Sigmoid colon (tissue), 4 donors: ENCODE data around the gene SH2B2.

ENCODE experiments used
- POLR2A ChIP-seq, 2 donors: fragments of 450-650 bp; IDR thresholded peaks; one replicate each; pipeline ENCODE4 v1.6.1; 2016; ENCODE audit warnings: antibody characterized with exemption in 2 of 2, mild to moderate bottlenecking in 2 of 2, moderate library complexity in 2 of 2
- POLR2AphosphoS5 ChIP-seq, 4 donors: sonication (generic); formaldehyde crosslinking; IDR thresholded peaks; one replicate each; pipeline ENCODE4 v1.6.1; 2017; ENCODE audit warnings: antibody characterized with exemption in 4 of 4
- TF ChIP-seq, protein P1 (sequence below), 4 experiments: fragments of 450-650 bp in 3 of 4; fragments of 200-600 bp in 1 of 4; IDR thresholded peaks; one replicate each; pipeline ENCODE4 v1.5.1; 2016 to 2019; ENCODE audit warnings: antibody characterized with exemption in 4 of 4, mild to moderate bottlenecking in 3 of 4, moderate library complexity in 2 of 4

DNA sequence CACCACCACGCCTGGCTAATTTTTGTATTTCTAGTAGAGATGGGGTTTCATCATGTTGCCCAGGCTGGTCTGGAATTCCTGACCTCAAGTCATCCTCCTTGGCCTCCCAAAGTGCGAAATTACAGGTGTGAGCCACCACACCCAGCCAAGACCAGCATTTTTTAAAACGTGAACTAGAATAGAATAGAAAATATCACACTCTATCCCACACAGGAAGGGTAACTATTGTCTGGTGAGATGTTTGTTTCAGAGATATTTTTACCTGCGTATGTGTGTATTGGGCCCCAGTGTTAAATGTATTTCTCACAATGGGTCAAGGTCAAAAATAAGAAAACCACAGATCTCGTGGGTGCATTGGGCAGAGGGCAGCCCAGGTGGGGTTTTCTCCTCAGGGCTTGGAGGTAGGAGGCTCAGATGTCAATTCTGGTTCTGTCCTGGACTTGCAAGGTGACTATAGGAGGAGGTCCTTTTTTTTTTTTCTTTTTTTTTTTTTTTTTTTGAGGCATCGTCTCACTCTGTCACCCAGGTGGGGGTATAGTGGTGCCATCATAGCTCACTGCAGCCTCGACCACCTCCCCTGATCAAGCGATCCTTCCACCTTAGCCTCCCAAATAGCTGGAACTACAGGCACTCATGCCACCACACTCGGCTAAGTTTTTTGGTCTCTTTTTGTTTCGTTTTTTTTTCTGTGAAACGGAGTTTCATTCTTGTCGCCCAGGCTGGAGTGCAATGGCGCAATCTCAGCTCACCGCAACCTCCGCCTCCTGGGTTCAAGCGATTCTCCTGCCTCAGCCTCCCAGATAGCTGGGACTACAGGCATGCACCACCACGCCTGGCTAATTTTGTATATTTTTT is 19.0 kb downstream of the SH2B2 start:
- TF ChIP-seq, protein P1, sequence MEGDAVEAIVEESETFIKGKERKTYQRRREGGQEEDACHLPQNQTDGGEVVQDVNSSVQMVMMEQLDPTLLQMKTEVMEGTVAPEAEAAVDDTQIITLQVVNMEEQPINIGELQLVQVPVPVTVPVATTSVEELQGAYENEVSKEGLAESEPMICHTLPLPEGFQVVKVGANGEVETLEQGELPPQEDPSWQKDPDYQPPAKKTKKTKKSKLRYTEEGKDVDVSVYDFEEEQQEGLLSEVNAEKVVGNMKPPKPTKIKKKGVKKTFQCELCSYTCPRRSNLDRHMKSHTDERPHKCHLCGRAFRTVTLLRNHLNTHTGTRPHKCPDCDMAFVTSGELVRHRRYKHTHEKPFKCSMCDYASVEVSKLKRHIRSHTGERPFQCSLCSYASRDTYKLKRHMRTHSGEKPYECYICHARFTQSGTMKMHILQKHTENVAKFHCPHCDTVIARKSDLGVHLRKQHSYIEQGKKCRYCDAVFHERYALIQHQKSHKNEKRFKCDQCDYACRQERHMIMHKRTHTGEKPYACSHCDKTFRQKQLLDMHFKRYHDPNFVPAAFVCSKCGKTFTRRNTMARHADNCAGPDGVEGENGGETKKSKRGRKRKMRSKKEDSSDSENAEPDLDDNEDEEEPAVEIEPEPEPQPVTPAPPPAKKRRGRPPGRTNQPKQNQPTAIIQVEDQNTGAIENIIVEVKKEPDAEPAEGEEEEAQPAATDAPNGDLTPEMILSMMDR (IDR thresholded peaks at IDR 0.05): no peak
- TF ChIP-seq POLR2A (IDR thresholded peaks at IDR 0.05): no peak
- no peak for TF ChIP-seq POLR2AphosphoS5 (IDR thresholded peaks at IDR 0.05)
